Measurements from ENCODE around the gene ANKFN1. TPM values are rescaled to one million over a fixed set of nuclear protein-coding genes. Genes with fewer than 3 reads are reported as not detected.

ANKFN1 gene
- polyA plus RNA-seq, 3 donors = not detected

DNA sequence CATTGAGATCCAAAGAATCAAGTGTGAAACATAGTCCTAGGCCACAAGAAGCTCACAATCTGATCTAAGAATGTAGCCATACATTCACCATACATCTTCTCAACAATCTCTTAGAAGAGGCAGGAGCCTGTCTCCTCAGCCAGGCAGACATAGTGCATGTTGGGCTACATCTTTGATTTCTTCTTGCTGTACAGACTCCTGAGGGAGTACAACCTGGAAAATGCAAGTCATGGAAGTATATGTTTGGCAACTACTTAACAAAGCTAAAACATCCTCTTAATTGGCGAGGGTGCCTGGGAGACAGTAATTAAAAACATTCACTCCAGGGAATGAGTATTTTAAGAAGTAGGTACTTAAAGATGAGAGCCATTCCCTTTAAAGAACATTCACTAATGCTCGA is 361.0 kb downstream of the ANKFN1 start:
- H3K4me3 Mint-ChIP-seq = no peak overlapping the region
- Histone ChIP-seq H2AFZ (ENCODE audit: insufficient read depth, low read depth, low read length, poor library complexity, severe bottlenecking) (no peak overlapping the region), H3K4me3 (replicated peaks in 1 of 3; ENCODE audit: low read depth in 2 of 3, low read length in 3 of 3) (no peak overlapping the region), H3K9me3 (replicated peaks in 1 of 2; ENCODE audit: control insufficient read depth in 1 of 2, insufficient read depth in 1 of 2, low read length in 2 of 2) (no peaks in the 10 kb centered on the region), H4K20me1 (ENCODE audit: insufficient read depth, low read length) (no peaks in the 10 kb centered on the region), H3K27me3 (ENCODE audit: control insufficient read depth in 2 of 2, insufficient read depth in 2 of 2, low read length in 2 of 2) (no peaks in the 10 kb centered on the region), H3K4me1 (ENCODE audit: control insufficient read depth in 1 of 2, insufficient read depth in 2 of 2, low read length in 2 of 2) (no peaks in the 10 kb centered on the region), H3K79me2 (ENCODE audit: insufficient read depth, low read length) (no peaks in the 10 kb centered on the region), H3K9ac (ENCODE audit: insufficient read depth, low read length, poor library complexity, severe bottlenecking) (no peak overlapping the region), H3K4me2 (replicated peaks; ENCODE audit: extremely low read depth, low read length, poor library complexity, severe bottlenecking) (no peak overlapping the region), H3K27ac (ENCODE audit: low read depth in 1 of 2, low read length in 2 of 2) (no peak overlapping the region), H3K36me3 (replicated peaks in 1 of 2; ENCODE audit: control insufficient read depth in 1 of 2, insufficient read depth in 2 of 2, low read length in 2 of 2) (no peaks in the 10 kb centered on the region)
- TF ChIP-seq, protein P1, sequence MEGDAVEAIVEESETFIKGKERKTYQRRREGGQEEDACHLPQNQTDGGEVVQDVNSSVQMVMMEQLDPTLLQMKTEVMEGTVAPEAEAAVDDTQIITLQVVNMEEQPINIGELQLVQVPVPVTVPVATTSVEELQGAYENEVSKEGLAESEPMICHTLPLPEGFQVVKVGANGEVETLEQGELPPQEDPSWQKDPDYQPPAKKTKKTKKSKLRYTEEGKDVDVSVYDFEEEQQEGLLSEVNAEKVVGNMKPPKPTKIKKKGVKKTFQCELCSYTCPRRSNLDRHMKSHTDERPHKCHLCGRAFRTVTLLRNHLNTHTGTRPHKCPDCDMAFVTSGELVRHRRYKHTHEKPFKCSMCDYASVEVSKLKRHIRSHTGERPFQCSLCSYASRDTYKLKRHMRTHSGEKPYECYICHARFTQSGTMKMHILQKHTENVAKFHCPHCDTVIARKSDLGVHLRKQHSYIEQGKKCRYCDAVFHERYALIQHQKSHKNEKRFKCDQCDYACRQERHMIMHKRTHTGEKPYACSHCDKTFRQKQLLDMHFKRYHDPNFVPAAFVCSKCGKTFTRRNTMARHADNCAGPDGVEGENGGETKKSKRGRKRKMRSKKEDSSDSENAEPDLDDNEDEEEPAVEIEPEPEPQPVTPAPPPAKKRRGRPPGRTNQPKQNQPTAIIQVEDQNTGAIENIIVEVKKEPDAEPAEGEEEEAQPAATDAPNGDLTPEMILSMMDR (IDR thresholded peaks at IDR 0.05) = no peak
- peaks cover 0 to 4% (median 1%) of the 10 kb centered on the region in 7 donors for H3K9me3 Mint-ChIP-seq
- H3K4me1 Mint-ChIP-seq = no peaks in the 10 kb centered on the region
- H3K36me3 Mint-ChIP-seq = no peaks in the 10 kb centered on the region
- DNase-seq = no peak
- intact Hi-C loops (cut with micrococcal nuclease) = no loop called here
- H3K27me3 Mint-ChIP-seq (ENCODE audit: low read depth in 3 of 3) = peaks cover 0 to 6% (median 2%) of the 10 kb centered on the region in 3 donors
- no CpG with 5 or more reads among the region's 2 CpGs for WGBS (ENCODE audit: insufficient coverage)
- H3K27ac Mint-ChIP-seq = no peak overlapping the region

DNA sequence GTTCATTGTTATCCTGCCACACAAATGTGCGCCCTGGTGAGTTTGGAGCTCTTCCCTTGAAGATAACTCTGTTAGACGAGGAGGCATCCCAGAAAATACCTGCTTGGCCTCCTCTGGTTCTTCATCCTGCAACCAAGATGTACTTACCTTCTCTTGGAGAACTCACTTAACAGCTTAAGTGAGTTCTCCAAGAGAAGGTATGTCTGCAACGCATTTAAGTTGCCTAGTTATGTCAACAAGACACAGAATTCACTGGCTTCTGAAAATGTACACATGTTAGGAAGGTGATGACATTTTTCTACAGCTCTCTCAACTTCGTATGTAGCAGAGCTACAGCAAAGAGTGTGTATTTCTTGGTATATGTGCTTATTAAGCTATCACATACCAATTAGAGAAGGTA is 361.6 kb downstream of the ANKFN1 start:
- Mint-ChIP-seq H3K4me3 (no peak overlapping the region), H3K27ac (no peak overlapping the region), H3K9me3 (peaks cover 0 to 4% (median 1%) of the 10 kb centered on the region in 7 donors), H3K36me3 (no peaks in the 10 kb centered on the region), H3K27me3 (ENCODE audit: low read depth in 3 of 3) (peaks cover 0 to 6% (median 2%) of the 10 kb centered on the region in 3 donors), H3K4me1 (no peaks in the 10 kb centered on the region)
- no peak overlapping the region for H2AFZ ChIP-seq (ENCODE audit: insufficient read depth, low read depth, low read length, poor library complexity, severe bottlenecking)
- TF ChIP-seq, protein P1 (IDR thresholded peaks at IDR 0.05) = no peak
- no peaks in the 10 kb centered on the region for H3K4me1 ChIP-seq (ENCODE audit: control insufficient read depth in 1 of 2, insufficient read depth in 2 of 2, low read length in 2 of 2)
- no peaks in the 10 kb centered on the region for H3K36me3 ChIP-seq (replicated peaks in 1 of 2; ENCODE audit: control insufficient read depth in 1 of 2, insufficient read depth in 2 of 2, low read length in 2 of 2)
- WGBS (ENCODE audit: insufficient coverage) = 85% methylated on average over 2 of the region's 4 CpGs
- no peaks in the 10 kb centered on the region for H3K27me3 ChIP-seq (ENCODE audit: control insufficient read depth in 2 of 2, insufficient read depth in 2 of 2, low read length in 2 of 2)
- H3K79me2 ChIP-seq (ENCODE audit: insufficient read depth, low read length) = no peaks in the 10 kb centered on the region
- H3K27ac ChIP-seq (ENCODE audit: low read depth in 1 of 2, low read length in 2 of 2) = no peak overlapping the region
- H3K4me2 ChIP-seq (replicated peaks; ENCODE audit: extremely low read depth, low read length, poor library complexity, severe bottlenecking) = no peak overlapping the region
- intact Hi-C loops (cut with micrococcal nuclease) = no loop called here
- no peaks in the 10 kb centered on the region for H4K20me1 ChIP-seq (ENCODE audit: insufficient read depth, low read length)
- no peak overlapping the region for H3K4me3 ChIP-seq (replicated peaks in 1 of 3; ENCODE audit: low read depth in 2 of 3, low read length in 3 of 3)
- H3K9ac ChIP-seq (ENCODE audit: insufficient read depth, low read length, poor library complexity, severe bottlenecking) = no peak overlapping the region
- no peaks in the 10 kb centered on the region for H3K9me3 ChIP-seq (replicated peaks in 1 of 2; ENCODE audit: control insufficient read depth in 1 of 2, insufficient read depth in 1 of 2, low read length in 2 of 2)
- no peak for DNase-seq
